Natural killer cell (primary cell): Measurements from ENCODE around the gene ERN1. TPM values are rescaled to one million over a fixed set of nuclear protein-coding genes. Genes with fewer than 3 reads are reported as not detected.

ENCODE experiments used
- ATAC-seq, 3 donors: fragments of 150-1000 bp in 2 of 3; fragments of 200-7000 bp in 1 of 3; cut with Tn5 transposase; 1 replicate in 1 of 3; 2 replicates in 2 of 3; pipeline ENCODE4 v1.10.0; 2021; ENCODE audit warnings: mild to moderate bottlenecking in 2 of 3, moderate library complexity in 2 of 3
- DNase-seq, 2 donors: peaks; one replicate each; pipeline versions ENCODE4 v3.0.0 to v3.0.0-alpha.2; 2013 to 2021; ENCODE audit warnings: mixed read lengths in 1 of 2
- H3K27ac ChIP-seq: one replicate; pipeline ENCODE4 v1.5.1; 2013; ENCODE audit warnings: mild to moderate bottlenecking, low read length
- H3K27me3 ChIP-seq: one replicate; pipeline ENCODE4 v1.6.1; 2013; ENCODE audit warnings: low read length; ENCODE audit not compliant: control insufficient read depth, insufficient read depth
- H3K36me3 ChIP-seq: one replicate; pipeline ENCODE4 v1.6.1; 2013; ENCODE audit warnings: low read length; ENCODE audit not compliant: control insufficient read depth, insufficient read depth
- H3K4me1 ChIP-seq: one replicate; pipeline ENCODE4 v1.6.1; 2013; ENCODE audit warnings: low read length; ENCODE audit not compliant: control insufficient read depth, insufficient read depth
- H3K4me3 ChIP-seq: one replicate; pipeline ENCODE4 v1.5.1; 2013; ENCODE audit warnings: low read length
- H3K9me3 ChIP-seq: one replicate; pipeline ENCODE4 v1.6.1; 2013; ENCODE audit warnings: low read length; ENCODE audit not compliant: control insufficient read depth, insufficient read depth
- H3K27ac Mint-ChIP-seq, 2 donors: one replicate each; pipeline ENCODE4 v1.8.0; 2022; ENCODE audit warnings: mild to moderate bottlenecking in 2 of 2, mixed read lengths in 2 of 2, moderate library complexity in 1 of 2
- H3K27me3 Mint-ChIP-seq, 2 donors: one replicate each; pipeline ENCODE4 v1.8.0; 2022; ENCODE audit warnings: low read depth in 2 of 2, mixed read lengths in 2 of 2
- H3K36me3 Mint-ChIP-seq: one replicate; pipeline ENCODE4 v1.8.0; 2022; ENCODE audit warnings: mixed read lengths
- H3K4me1 Mint-ChIP-seq, 2 donors: one replicate each; pipeline ENCODE4 v1.8.0; 2022; ENCODE audit warnings: mixed read lengths in 2 of 2
- H3K4me3 Mint-ChIP-seq: one replicate; pipeline ENCODE4 v1.8.0; 2022; ENCODE audit warnings: mild to moderate bottlenecking, moderate library complexity, mixed read lengths
- H3K9me3 Mint-ChIP-seq, 2 donors: one replicate each; pipeline ENCODE4 v1.8.0; 2022; ENCODE audit warnings: mixed read lengths in 2 of 2
- CTCF ChIP-seq: fragments of 200-600 bp; IDR thresholded peaks from one replicate; pipeline ENCODE4 v1.8.0; 2022; ENCODE audit warnings: antibody characterized with exemption
- WGBS: methylation state at CpG from one replicate; pipeline ENCODE4 v1.1.7; 2013; ENCODE audit warnings: missing lambda C conversion rate; ENCODE audit not compliant: insufficient coverage; 5-methylcytosine and 5-hydroxymethylcytosine counted together
- intact Hi-C: fragments of 100-400 bp; cut with micrococcal nuclease; formaldehyde crosslinking; loops from one replicate; pipeline ENCODE4 v1.14.2; 2022
- total RNA-seq, 4 donors: library from RNA; stranded (reverse); fragments of 120-200 nt in 1 of 4; gene quantifications; one replicate each; pipeline versions ENCODE4 v1.2.3 to v1.2.4, GENCODE V29; 2013 to 2022

Gene ERN1
- total RNA-seq, 3 donors from 2014 or later (not counting 1 experiment from before 2014, with no cell fraction given) = 52.9 to 90.5 (median 67.2) TPM

- intact Hi-C loops = no loop called here
- H3K4me3 ChIP-seq = no peak overlapping the region
- DNase-seq = no peak
- Mint-ChIP-seq H3K36me3 (peaks cover 10% of the 10 kb centered on the region), H3K4me1 (peaks cover 0 to 8% of the 10 kb centered on the region in 2 donors), H3K9me3 (no peaks in the 10 kb centered on the region), H3K27me3 (no peaks in the 10 kb centered on the region), H3K27ac (no peak overlapping the region), H3K4me3 (no peak overlapping the region)
- no peak for TF ChIP-seq CTCF
- 88% methylated on average over 5 of the region's 5 CpGs for WGBS
- H3K9me3 ChIP-seq = no peaks in the 10 kb centered on the region
- peaks cover 22% of the 10 kb centered on the region for H3K36me3 ChIP-seq
- peaks cover 14% of the 10 kb centered on the region for H3K4me1 ChIP-seq
- no peaks in the 10 kb centered on the region for H3K27me3 ChIP-seq
- no peak for ATAC-seq
- H3K27ac ChIP-seq = no peak overlapping the region
These were observed 20.5 kb upstream of the ERN1 start for GRCh38 chr17:64150237-64151015.

GRCh38 chr17:64149196-64149595 lies 19.3 kb upstream of the ERN1 start:
- WGBS = 97% methylated on average over 3 of the region's 6 CpGs
- no peak overlapping the region for H3K4me3 ChIP-seq

GRCh38 chr17:64148699-64149098 lies 18.8 kb upstream of the ERN1 start:
- H3K4me3 ChIP-seq = no peak overlapping the region
- no peaks in the 10 kb centered on the region for H3K9me3 ChIP-seq
- Mint-ChIP-seq H3K27me3 (no peaks in the 10 kb centered on the region), H3K27ac (peak overlapping the region in 1 of 2 donors; percentile 19), H3K36me3 (peaks cover 10% of the 10 kb centered on the region), H3K4me3 (no peak overlapping the region), H3K9me3 (no peaks in the 10 kb centered on the region), H3K4me1 (peaks cover 0 to 8% of the 10 kb centered on the region in 2 donors)
- 93% methylated on average over 4 of the region's 4 CpGs for whole genome bisulfite sequencing
- ATAC-seq (no peak), DNase-seq (no peak)
- H3K27me3 ChIP-seq = no peaks in the 10 kb centered on the region
- intact Hi-C loops = loop anchor here (5.0 kb wide), 1 partner anchor 231 kb away; the partner anchor contains the start of gene GH1
- peaks cover 20% of the 10 kb centered on the region for H3K4me1 ChIP-seq
- H3K36me3 ChIP-seq = peaks cover 16% of the 10 kb centered on the region
- H3K27ac ChIP-seq = no peak overlapping the region
- no peak for TF ChIP-seq CTCF

More at GRCh38 chr17:64149196-64149595, 19.3 kb upstream of the ERN1 start:
- ATAC-seq (no peak), DNase-seq (no peak)
- Histone ChIP-seq H3K27me3 (no peaks in the 10 kb centered on the region), H3K27ac (no peak overlapping the region), H3K9me3 (no peaks in the 10 kb centered on the region), H3K36me3 (peaks cover 19% of the 10 kb centered on the region), H3K4me1 (peaks cover 20% of the 10 kb centered on the region)
- Mint-ChIP-seq H3K4me3 (no peak overlapping the region), H3K27me3 (no peaks in the 10 kb centered on the region), H3K36me3 (peaks cover 10% of the 10 kb centered on the region), H3K4me1 (peaks cover 0 to 8% of the 10 kb centered on the region in 2 donors), H3K27ac (no peak overlapping the region), H3K9me3 (no peaks in the 10 kb centered on the region)
- TF ChIP-seq CTCF = no peak
- intact Hi-C loops = loop anchor here (5.0 kb wide), 1 partner anchor 232 kb away; the partner anchor contains the start of gene GH1
